ENCODE data around the gene TREH.

DNA sequence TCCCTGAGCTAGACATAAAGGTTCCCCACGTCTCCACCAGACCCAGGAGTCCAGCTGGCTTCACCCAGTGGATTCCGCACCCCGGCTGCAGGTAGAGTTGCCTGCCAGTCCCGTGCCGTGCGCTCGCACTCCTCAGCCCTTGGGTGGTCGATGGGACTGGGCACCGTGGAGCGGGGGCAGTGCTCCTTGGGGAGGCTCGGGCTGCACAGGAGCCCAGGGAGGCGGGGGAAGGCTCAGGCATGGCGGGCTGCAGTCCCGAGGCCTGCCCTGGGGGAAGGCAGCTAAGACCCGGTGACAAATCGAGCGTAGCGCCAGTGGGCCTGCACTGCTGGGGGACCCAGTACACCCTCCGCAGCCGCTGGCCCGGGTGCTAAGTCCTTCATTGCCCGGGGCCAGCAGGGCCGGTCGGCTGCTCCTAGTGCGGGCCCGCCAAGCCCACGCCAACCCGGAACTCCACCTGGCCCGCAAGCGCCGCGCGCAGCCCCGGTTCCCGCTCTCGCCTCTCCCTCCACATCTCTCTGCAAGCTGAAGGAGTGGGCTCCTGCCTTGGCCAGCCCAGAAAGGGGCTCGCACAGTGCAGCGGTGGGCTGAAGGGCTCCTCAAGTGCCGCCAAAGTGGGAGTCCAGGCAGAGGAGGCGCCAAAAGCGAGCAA lies 9.5 kb upstream of the TREH start:
- TF ChIP-seq, protein P1, sequence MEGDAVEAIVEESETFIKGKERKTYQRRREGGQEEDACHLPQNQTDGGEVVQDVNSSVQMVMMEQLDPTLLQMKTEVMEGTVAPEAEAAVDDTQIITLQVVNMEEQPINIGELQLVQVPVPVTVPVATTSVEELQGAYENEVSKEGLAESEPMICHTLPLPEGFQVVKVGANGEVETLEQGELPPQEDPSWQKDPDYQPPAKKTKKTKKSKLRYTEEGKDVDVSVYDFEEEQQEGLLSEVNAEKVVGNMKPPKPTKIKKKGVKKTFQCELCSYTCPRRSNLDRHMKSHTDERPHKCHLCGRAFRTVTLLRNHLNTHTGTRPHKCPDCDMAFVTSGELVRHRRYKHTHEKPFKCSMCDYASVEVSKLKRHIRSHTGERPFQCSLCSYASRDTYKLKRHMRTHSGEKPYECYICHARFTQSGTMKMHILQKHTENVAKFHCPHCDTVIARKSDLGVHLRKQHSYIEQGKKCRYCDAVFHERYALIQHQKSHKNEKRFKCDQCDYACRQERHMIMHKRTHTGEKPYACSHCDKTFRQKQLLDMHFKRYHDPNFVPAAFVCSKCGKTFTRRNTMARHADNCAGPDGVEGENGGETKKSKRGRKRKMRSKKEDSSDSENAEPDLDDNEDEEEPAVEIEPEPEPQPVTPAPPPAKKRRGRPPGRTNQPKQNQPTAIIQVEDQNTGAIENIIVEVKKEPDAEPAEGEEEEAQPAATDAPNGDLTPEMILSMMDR (IDR thresholded peaks at IDR 0.05): no peak
- TF ChIP-seq POLR2AphosphoS5 (IDR thresholded peaks at IDR 0.05; ENCODE audit: insufficient read depth in 1 of 2, low read depth in 1 of 2) (no peak), POLR2A (IDR thresholded peaks at IDR 0.05) (no peak)

Measured in vagina (tissue), 2 donors.